ENCODE data around the gene GIMAP2. TPM values are rescaled to one million over a fixed set of nuclear protein-coding genes. Genes with fewer than 3 reads are reported as not detected.
"Not testable (repeated sequence)": the region's sequence is repeated elsewhere in the genome, so short reads cannot be mapped to it uniquely, and the experiment has no call there.

The GIMAP2 gene
- total and polyA plus RNA-seq, 7 donors, result 5.1 to 24.9 (median 9.2) TPM

DNA sequence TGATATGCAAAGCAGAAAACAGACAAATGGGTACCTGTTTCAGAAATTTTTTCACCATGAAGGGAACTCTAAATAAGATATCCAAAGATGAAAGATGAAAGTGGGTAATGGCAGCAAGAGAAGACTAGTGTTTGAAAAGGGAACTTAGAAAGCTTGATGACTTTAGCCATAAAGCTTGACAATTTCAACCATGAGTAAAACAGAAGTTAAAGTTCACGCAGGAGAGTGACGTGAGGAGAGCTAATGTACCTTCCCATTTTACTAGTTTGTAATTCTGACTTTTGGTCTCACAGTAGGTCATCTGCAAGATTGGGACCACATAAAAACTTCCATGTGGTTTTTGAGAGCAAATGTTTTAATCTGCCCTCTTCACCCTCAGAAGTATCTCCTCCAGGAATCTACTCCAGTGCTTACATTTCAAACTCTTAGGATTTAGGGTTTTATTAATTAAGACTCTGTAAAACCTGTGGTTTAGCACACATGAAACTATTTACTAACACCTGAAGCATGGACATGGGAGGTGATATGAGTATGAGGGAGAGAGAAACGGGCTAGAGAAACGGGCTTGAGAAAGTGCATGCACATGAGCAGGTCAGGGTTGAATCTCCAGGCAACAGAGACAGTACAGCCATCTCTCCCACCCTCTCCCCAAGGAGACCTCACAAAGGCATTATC lies 24.4 kb upstream of the GIMAP2 start:
- Histone ChIP-seq H3K27me3 (no peaks in the 10 kb centered on the region), H3K36me3 (no peaks in the 10 kb centered on the region), H3K27ac (no peak overlapping the region), H3K4me3 (no peak overlapping the region), H3K9me3 (peaks cover 0 to 9% (median 0%) of the 10 kb centered on the region in 4 donors), H3K4me1 (no peaks in the 10 kb centered on the region)
- DNase-seq, result no peak
- no peak for TF ChIP-seq EP300 (IDR thresholded peaks at IDR 0.05)
- TF ChIP-seq, protein P1, sequence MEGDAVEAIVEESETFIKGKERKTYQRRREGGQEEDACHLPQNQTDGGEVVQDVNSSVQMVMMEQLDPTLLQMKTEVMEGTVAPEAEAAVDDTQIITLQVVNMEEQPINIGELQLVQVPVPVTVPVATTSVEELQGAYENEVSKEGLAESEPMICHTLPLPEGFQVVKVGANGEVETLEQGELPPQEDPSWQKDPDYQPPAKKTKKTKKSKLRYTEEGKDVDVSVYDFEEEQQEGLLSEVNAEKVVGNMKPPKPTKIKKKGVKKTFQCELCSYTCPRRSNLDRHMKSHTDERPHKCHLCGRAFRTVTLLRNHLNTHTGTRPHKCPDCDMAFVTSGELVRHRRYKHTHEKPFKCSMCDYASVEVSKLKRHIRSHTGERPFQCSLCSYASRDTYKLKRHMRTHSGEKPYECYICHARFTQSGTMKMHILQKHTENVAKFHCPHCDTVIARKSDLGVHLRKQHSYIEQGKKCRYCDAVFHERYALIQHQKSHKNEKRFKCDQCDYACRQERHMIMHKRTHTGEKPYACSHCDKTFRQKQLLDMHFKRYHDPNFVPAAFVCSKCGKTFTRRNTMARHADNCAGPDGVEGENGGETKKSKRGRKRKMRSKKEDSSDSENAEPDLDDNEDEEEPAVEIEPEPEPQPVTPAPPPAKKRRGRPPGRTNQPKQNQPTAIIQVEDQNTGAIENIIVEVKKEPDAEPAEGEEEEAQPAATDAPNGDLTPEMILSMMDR (IDR thresholded peaks at IDR 0.05), result no peak
- no peak for TF ChIP-seq POLR2A (IDR thresholded peaks at IDR 0.05)
- no peak for TF ChIP-seq POLR2AphosphoS5 (IDR thresholded peaks at IDR 0.05)
- 86 to 88% methylated on average over 4 of the region's 4 CpGs for WGBS, 2 donors
- intact Hi-C loops (cut with DNase I), result no loop called here

DNA sequence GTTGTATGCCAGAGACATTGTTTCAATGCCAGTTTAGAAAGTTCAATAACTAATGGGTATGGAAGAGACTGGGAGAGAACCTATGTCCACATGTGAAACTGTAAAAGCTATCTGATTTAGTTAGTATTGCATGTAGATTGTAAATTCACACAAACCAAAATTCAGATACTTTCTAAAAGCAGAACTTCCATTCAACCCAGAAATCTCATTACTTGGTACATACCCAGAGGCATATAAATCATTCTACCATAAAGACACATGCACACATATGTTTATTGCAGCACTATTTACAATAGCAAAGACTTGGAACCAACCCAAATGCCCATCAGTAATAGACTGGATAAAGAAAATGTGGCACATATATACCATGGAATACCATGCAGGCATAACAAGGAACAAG lies 22.7 kb upstream of the GIMAP2 start:
- DNase-seq; H3K4me1 ChIP-seq; H3K27ac ChIP-seq; H3K9me3 ChIP-seq; intact Hi-C loops (cut with DNase I); H3K4me3 ChIP-seq; H3K36me3 ChIP-seq; H3K27me3 ChIP-seq: not testable (repeated sequence)

DNA sequence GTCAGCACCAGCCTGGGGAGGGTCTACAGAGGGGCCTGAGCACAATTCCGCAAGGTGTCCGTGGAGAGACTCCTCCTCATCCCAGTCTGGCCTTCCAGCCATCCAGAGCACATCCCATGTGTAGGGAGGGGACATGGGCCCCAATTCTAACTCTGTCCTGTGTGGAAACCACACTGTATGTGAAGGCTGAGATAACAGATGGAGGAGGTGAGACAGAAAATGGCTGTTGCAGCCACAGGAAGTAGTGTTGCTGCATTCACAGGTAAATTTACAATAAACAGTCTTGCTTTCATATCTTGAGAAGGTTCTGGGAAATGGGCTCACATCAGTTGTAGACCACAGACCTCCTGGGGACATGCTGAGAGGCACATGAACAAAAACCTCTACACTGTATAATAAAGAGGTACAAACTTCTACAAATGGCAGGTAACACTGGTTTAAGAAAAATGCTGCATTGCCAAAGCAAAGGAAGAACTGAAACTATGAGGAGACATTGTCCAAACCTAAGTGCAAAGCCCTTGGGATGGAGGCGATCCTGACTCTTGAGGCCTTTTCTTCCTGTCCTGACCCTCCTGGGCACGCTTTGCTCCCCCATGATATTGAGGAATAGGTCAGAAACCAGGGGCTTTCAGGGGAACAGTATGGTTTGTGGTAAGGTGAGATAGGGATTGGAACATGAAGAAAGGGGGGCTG lies 21.6 kb upstream of the GIMAP2 start:
- Histone ChIP-seq H3K9me3 (no peaks in the 10 kb centered on the region), H3K27ac (no peak overlapping the region), H3K36me3 (no peaks in the 10 kb centered on the region), H3K4me3 (no peak overlapping the region), H3K4me1 (no peaks in the 10 kb centered on the region), H3K27me3 (no peaks in the 10 kb centered on the region)
- no peak for DNase-seq
- 73 to 86% methylated on average over 4 of the region's 4 CpGs for WGBS, 2 donors
- TF ChIP-seq, protein P1 (IDR thresholded peaks at IDR 0.05), result no peak
- TF ChIP-seq POLR2AphosphoS5 (IDR thresholded peaks at IDR 0.05) (no peak), EP300 (IDR thresholded peaks at IDR 0.05) (no peak), POLR2A (IDR thresholded peaks at IDR 0.05) (no peak)
- intact Hi-C loops (cut with DNase I), result no loop called here

DNA sequence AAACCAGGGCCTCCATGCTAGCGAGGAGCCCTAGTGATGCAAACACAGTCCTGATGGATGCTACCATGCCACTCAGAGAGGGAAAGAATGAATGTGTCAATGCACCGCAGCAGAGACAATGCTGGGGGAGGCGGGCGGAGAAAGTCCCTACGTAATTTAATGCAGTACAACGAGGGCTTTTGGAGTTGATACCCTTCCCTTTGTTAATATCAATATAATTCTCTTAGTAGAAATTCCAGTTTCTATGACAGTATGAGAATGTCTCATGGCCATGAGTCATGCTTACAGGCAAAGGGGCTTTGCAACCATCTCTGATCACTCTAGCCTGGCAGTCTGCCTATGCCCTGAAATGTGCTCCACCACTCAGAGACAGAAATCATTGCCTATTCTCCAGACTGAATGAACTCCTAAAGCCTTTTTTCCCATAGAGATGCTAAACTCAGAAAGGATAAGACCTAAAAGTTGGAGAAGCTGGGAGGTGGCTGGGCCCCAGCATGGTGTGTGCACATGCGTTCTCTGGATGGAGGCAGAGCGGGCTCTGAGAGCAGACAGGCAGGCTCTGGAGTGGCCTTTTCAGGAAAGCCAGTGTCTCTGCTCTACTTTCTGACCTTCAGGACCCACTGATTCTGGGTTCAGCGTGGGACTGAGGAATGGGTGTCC lies 20.3 kb upstream of the GIMAP2 start:
- intact Hi-C loops (cut with DNase I), result no loop called here
- 89 to 91% methylated on average over 9 of the region's 9 CpGs for WGBS, 2 donors

DNA sequence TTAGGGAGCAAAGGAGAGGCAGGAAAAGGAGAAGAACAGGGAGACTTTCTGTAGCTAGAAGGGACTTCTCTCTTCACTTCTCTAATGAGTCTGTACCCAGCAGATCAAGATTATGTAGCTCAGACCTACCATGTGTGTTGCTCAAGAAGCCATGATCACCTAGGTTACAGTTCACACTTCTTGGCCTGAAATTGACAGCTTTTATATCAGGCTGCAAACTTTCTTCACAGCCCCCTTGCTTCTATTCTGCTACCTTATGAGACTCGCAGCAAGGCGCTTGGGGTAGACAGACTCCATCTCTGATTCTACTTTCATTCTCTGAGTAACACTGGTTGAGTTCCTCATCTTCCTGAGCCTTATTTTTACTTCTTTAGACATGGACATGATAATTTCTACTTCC lies 19.6 kb upstream of the GIMAP2 start:
- Histone ChIP-seq H3K4me3 (no peak overlapping the region), H3K9me3 (no peaks in the 10 kb centered on the region), H3K27me3 (no peaks in the 10 kb centered on the region), H3K27ac (peak overlapping the region in 1 of 4 donors; percentile 2), H3K4me1 (no peaks in the 10 kb centered on the region), H3K36me3 (no peaks in the 10 kb centered on the region)
- no peak for DNase-seq
- no peak for TF ChIP-seq POLR2A (IDR thresholded peaks at IDR 0.05)
- TF ChIP-seq, protein P1 (IDR thresholded peaks at IDR 0.05), result no peak
- intact Hi-C loops (cut with DNase I), result no loop called here
- WGBS, 2 donors, result 81 to 90% methylated on average over 2 of the region's 2 CpGs

More for the DNA sequence above, 20.3 kb upstream of the GIMAP2 start:
- H3K27me3 ChIP-seq, result no peaks in the 10 kb centered on the region
- no peaks in the 10 kb centered on the region for H3K9me3 ChIP-seq
- no peak overlapping the region for H3K27ac ChIP-seq
- H3K36me3 ChIP-seq, result no peaks in the 10 kb centered on the region
- no peak overlapping the region for H3K4me3 ChIP-seq
- H3K4me1 ChIP-seq, result no peaks in the 10 kb centered on the region
- TF ChIP-seq EP300 (IDR thresholded peaks at IDR 0.05) (no peak), POLR2A (IDR thresholded peaks at IDR 0.05) (no peak), POLR2AphosphoS5 (IDR thresholded peaks at IDR 0.05) (no peak)
- TF ChIP-seq, protein P1 (IDR thresholded peaks at IDR 0.05), result no peak
- DNase-seq, result no peak

Measured in sigmoid colon (tissue), 7 donors.